HepG2 (cell line): ENCODE results near the gene DUSP2. TPM values are rescaled to one million over a fixed set of nuclear protein-coding genes. Genes with fewer than 3 reads are reported as not detected.

Experiments
- EED ChIP-seq: sonication (generic); formaldehyde crosslinking; IDR thresholded peaks from 2 replicates; pipeline ENCODE4 v1.5.0; 2020; ENCODE audit warnings: mild to moderate bottlenecking, missing genetic modification reagents
- FOXO1 ChIP-seq: sonication (generic); formaldehyde crosslinking; IDR thresholded peaks from 2 replicates; pipeline ENCODE4 v1.4.0; 2020; ENCODE audit warnings: missing genetic modification reagents
- IRF1 ChIP-seq: sonication (generic); formaldehyde crosslinking; IDR thresholded peaks from 2 replicates; pipeline ENCODE4 v1.4.0; 2020; ENCODE audit warnings: low read depth, mild to moderate bottlenecking, missing genetic modification reagents
- KLF13 ChIP-seq: sonication (generic); formaldehyde crosslinking; IDR thresholded peaks from 2 replicates; pipeline ENCODE4 v1.4.0; 2020; ENCODE audit warnings: mild to moderate bottlenecking, missing genetic modification reagents
- NFE2 ChIP-seq: sonication (generic); formaldehyde crosslinking; IDR thresholded peaks from 2 replicates; pipeline ENCODE4 v1.4.0; 2020; ENCODE audit warnings: missing genetic modification reagents
- REL ChIP-seq: sonication (generic); formaldehyde crosslinking; conservative IDR thresholded peaks from 2 replicates; pipeline ENCODE4 v1.8.0; 2022; ENCODE audit warnings: mild to moderate bottlenecking, missing genetic modification reagents, moderate library complexity
- SAP130 ChIP-seq: IDR thresholded peaks from 2 replicates; pipeline ENCODE4 v1.6.1; 2016; ENCODE audit warnings: low read depth
- SIX4 ChIP-seq: sonication (generic); formaldehyde crosslinking; IDR thresholded peaks from 2 replicates; pipeline ENCODE4 v1.4.0; 2020; ENCODE audit warnings: missing genetic modification reagents
- ZBTB33 ChIP-seq: sonication (generic); formaldehyde crosslinking; IDR thresholded peaks from 2 replicates; pipeline ENCODE4 v1.4.0; 2020; ENCODE audit warnings: missing genetic modification reagents
- ZNF326 ChIP-seq: sonication (generic); formaldehyde crosslinking; IDR thresholded peaks from 2 replicates; pipeline ENCODE4 v1.4.0; 2020; ENCODE audit warnings: missing genetic modification reagents, borderline replicate concordance
- ZNF703 ChIP-seq: sonication (generic); formaldehyde crosslinking; IDR thresholded peaks from 2 replicates; pipeline ENCODE4 v1.5.1; 2020; ENCODE audit warnings: missing genetic modification reagents, mild to moderate bottlenecking, moderate library complexity, borderline replicate concordance
- ZNF746 ChIP-seq: sonication (generic); formaldehyde crosslinking; IDR thresholded peaks from 2 replicates; pipeline ENCODE4 v1.8.0; 2022; ENCODE audit warnings: mild to moderate bottlenecking, missing genetic modification reagents
- polyA plus RNA-seq, 8 experiments: library from polyadenylated mRNA; depleted of rRNA in 3 of 8; stranded (reverse) in 7 of 8; unstranded in 1 of 8; fragments of >200 nt; fragmentation: Illumina TruSeq in 4 of 8; extraction: Trizol in 4 of 8; gene quantifications; 2 replicates each; pipeline versions ENCODE4 v1.2.1 to v1.2.3, GENCODE V29; 2011 to 2016; ENCODE audit warnings: low read depth in 4 of 8, missing spikeins in 1 of 8, mixed read lengths in 1 of 8; ENCODE audit not compliant: insufficient read depth in 1 of 8
- total RNA-seq, 5 experiments: library from RNA; depleted of rRNA; stranded (reverse); fragments of >200 nt; fragmentation: Illumina TruSeq; extraction: Trizol; gene quantifications; 2 replicates each; pipeline ENCODE4 v1.2.3, GENCODE V29; 2016; ENCODE audit warnings: low read depth in 1 of 5
- TF ChIP-seq, protein P1 (sequence below), 2 experiments: sonication (generic) in 1 of 2; formaldehyde crosslinking in 1 of 2; IDR thresholded peaks; 2 replicates each; pipeline versions ENCODE4 v1.4.0 to v1.6.1; 2018 to 2020; ENCODE audit warnings: missing genetic modification reagents in 2 of 2, borderline replicate concordance in 1 of 2, low read depth in 1 of 2, mild to moderate bottlenecking in 1 of 2, missing biosample characterization in 1 of 2
- TF ChIP-seq, protein P2 (sequence below): sonication (generic); formaldehyde crosslinking; conservative IDR thresholded peaks from 2 replicates; pipeline ENCODE4 v1.4.0; 2020; ENCODE audit warnings: missing genetic modification reagents
- TF ChIP-seq, protein P3 (sequence below): IDR thresholded peaks from 2 replicates; pipeline ENCODE4 v1.4.0; 2020; ENCODE audit warnings: mild to moderate bottlenecking, missing genetic modification reagents

DUSP2 gene
- total and polyA plus RNA-seq, 2 of the 13 experiments (the other 11 are each of a cell fraction or from before 2014, with no cell fraction given), result not detected

GRCh38 chr2:96138179-96139145, 6.8 kb downstream of the DUSP2 start, which contains the start of gene ASTL (continued):
- TF ChIP-seq, protein P1, sequence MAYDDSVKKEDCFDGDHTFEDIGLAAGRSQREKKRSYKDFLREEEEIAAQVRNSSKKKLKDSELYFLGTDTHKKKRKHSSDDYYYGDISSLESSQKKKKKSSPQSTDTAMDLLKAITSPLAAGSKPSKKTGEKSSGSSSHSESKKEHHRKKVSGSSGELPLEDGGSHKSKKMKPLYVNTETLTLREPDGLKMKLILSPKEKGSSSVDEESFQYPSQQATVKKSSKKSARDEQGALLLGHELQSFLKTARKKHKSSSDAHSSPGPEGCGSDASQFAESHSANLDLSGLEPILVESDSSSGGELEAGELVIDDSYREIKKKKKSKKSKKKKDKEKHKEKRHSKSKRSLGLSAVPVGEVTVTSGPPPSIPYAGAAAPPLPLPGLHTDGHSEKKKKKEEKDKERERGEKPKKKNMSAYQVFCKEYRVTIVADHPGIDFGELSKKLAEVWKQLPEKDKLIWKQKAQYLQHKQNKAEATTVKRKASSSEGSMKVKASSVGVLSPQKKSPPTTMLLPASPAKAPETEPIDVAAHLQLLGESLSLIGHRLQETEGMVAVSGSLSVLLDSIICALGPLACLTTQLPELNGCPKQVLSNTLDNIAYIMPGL (CRISPR knock-in tag; IDR thresholded peaks at IDR 0.05; ENCODE audit: borderline replicate concordance in 1 of 2, low read depth in 1 of 2), result 0 out of 4 replicates have a peak, but pooled peaks of 1 of the 2 experiments have one; percentile 18
- no peak for TF ChIP-seq REL (CRISPR knock-in tag)
- TF ChIP-seq KLF13 (CRISPR knock-in tag), result no peak
- TF ChIP-seq ZNF326 (CRISPR knock-in tag), result no peak
- TF ChIP-seq SAP130 (CRISPR knock-in tag), result 0 out of 2 replicates have a peak, but pooled peaks have one; percentile 14
- TF ChIP-seq, protein P2, sequence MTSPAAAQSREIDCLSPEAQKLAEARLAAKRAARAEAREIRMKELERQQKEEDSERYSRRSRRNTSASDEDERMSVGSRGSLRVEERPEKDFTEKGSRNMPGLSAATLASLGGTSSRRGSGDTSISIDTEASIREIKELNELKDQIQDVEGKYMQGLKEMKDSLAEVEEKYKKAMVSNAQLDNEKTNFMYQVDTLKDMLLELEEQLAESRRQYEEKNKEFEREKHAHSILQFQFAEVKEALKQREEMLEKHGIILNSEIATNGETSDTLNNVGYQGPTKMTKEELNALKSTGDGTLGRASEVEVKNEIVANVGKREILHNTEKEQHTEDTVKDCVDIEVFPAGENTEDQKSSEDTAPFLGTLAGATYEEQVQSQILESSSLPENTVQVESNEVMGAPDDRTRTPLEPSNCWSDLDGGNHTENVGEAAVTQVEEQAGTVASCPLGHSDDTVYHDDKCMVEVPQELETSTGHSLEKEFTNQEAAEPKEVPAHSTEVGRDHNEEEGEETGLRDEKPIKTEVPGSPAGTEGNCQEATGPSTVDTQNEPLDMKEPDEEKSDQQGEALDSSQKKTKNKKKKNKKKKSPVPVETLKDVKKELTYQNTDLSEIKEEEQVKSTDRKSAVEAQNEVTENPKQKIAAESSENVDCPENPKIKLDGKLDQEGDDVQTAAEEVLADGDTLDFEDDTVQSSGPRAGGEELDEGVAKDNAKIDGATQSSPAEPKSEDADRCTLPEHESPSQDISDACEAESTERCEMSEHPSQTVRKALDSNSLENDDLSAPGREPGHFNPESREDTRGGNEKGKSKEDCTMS (CRISPR knock-in tag), result no peak
- no peak for TF ChIP-seq NFE2 (CRISPR knock-in tag)
- TF ChIP-seq SIX4, result no peak
- TF ChIP-seq, protein P3, sequence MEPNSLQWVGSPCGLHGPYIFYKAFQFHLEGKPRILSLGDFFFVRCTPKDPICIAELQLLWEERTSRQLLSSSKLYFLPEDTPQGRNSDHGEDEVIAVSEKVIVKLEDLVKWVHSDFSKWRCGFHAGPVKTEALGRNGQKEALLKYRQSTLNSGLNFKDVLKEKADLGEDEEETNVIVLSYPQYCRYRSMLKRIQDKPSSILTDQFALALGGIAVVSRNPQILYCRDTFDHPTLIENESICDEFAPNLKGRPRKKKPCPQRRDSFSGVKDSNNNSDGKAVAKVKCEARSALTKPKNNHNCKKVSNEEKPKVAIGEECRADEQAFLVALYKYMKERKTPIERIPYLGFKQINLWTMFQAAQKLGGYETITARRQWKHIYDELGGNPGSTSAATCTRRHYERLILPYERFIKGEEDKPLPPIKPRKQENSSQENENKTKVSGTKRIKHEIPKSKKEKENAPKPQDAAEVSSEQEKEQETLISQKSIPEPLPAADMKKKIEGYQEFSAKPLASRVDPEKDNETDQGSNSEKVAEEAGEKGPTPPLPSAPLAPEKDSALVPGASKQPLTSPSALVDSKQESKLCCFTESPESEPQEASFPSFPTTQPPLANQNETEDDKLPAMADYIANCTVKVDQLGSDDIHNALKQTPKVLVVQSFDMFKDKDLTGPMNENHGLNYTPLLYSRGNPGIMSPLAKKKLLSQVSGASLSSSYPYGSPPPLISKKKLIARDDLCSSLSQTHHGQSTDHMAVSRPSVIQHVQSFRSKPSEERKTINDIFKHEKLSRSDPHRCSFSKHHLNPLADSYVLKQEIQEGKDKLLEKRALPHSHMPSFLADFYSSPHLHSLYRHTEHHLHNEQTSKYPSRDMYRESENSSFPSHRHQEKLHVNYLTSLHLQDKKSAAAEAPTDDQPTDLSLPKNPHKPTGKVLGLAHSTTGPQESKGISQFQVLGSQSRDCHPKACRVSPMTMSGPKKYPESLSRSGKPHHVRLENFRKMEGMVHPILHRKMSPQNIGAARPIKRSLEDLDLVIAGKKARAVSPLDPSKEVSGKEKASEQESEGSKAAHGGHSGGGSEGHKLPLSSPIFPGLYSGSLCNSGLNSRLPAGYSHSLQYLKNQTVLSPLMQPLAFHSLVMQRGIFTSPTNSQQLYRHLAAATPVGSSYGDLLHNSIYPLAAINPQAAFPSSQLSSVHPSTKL, result no peak
- TF ChIP-seq FOXO1 (CRISPR knock-in tag), result no peak
- no peak for TF ChIP-seq ZNF746 (CRISPR knock-in tag)
- no peak for TF ChIP-seq IRF1 (CRISPR knock-in tag)
- no peak for TF ChIP-seq ZBTB33 (CRISPR knock-in tag)
- TF ChIP-seq ZNF703 (CRISPR knock-in tag), result no peak
- no peak for TF ChIP-seq EED (CRISPR knock-in tag)
